GM18909 (cell line): ENCODE data around the gene PAIP2.
"Not testable (repeated sequence)": the region's sequence is repeated elsewhere in the genome, so short reads cannot be mapped to it uniquely, and the experiment has no call there.

ENCODE experiments used
- ATAC-seq: cut with Tn5 transposase; IDR thresholded peaks from one replicate; pipeline ENCODE4 v1.9.1; 2021; ENCODE audit warnings: mild to moderate bottlenecking; ENCODE audit not compliant: unreplicated experiment, poor library complexity

PAIP2 gene

GRCh38 chr5:139377226-139377625 lies 35.6 kb downstream of the PAIP2 start:
- ATAC-seq: no peak

- no peak for ATAC-seq
These were observed 36.6 kb downstream of the PAIP2 start for GRCh38 chr5:139378101-139378825.

GRCh38 chr5:139378941-139379361 lies 37.3 kb downstream of the PAIP2 start:
- no peak for ATAC-seq

- ATAC-seq: no peak
These were observed 38.2 kb downstream of the PAIP2 start for GRCh38 chr5:139379626-139380449.

GRCh38 chr5:139381837-139382761 lies 40.4 kb downstream of the PAIP2 start:
- ATAC-seq: no peak

- no peak for ATAC-seq
These were observed 41.2 kb downstream of the PAIP2 start for GRCh38 chr5:139382807-139383206.

- no peak for ATAC-seq
These were observed 41.8 kb downstream of the PAIP2 start, which contains the start of gene SLC23A1 for GRCh38 chr5:139383275-139383992. SLC23A1 (minus strand) TSS chr5:139383297; CDS start chr5:139383253, 44 bp downstream.

GRCh38 chr5:139383993-139384590 lies 42.4 kb downstream of the PAIP2 start:
- no peak for ATAC-seq

- ATAC-seq: no peak
These were observed 43.0 kb downstream of the PAIP2 start for GRCh38 chr5:139384591-139385051.

GRCh38 chr5:139385061-139386049 lies 43.7 kb downstream of the PAIP2 start:
- no peak for ATAC-seq

GRCh38 chr5:139386050-139386438 lies 44.4 kb downstream of the PAIP2 start:
- no peak for ATAC-seq

- not testable (repeated sequence) for ATAC-seq
These were observed 45.3 kb downstream of the PAIP2 start for GRCh38 chr5:139386956-139387355.

GRCh38 chr5:139387611-139388197 lies 46.0 kb downstream of the PAIP2 start:
- ATAC-seq: no peak

GRCh38 chr5:139388198-139388821 lies 46.7 kb downstream of the PAIP2 start:
- ATAC-seq: no peak

GRCh38 chr5:139389701-139390638 lies 48.3 kb downstream of the PAIP2 start, which contains the start of gene MZB1:
MZB1 (minus strand) TSS chr5:139389913; CDS start chr5:139389856, 57 bp downstream.
- ATAC-seq: peak; percentile 41
